Lower leg skin (tissue), 4 donors: ENCODE measurements around the gene ATP11C. TPM values are rescaled to one million over a fixed set of nuclear protein-coding genes. Genes with fewer than 3 reads are reported as not detected.

Experiments used
- DNase-seq, 2 donors: peaks; one replicate each; pipeline ENCODE4 v3.0.0-alpha.2; 2019; ENCODE audit warnings: low spot score in 2 of 2
- H3K4me3 ChIP-seq: fragments of 200-600 bp; sonication (generic); 2 replicates; pipeline ENCODE4 v1.5.1; 2017; ENCODE audit warnings: mild to moderate bottlenecking, low read depth; ENCODE audit not compliant: poor library complexity, severe bottlenecking
- POLR2A ChIP-seq, 2 donors: fragments of 450-650 bp; IDR thresholded peaks; one replicate each; pipeline ENCODE4 v1.6.1; 2016 to 2017; ENCODE audit warnings: antibody characterized with exemption in 2 of 2, mild to moderate bottlenecking in 1 of 2, moderate library complexity in 1 of 2
- WGBS, 2 donors: methylation state at CpG; one replicate each; pipeline ENCODE4 v1.1.5; 2018; 5-methylcytosine and 5-hydroxymethylcytosine counted together
- intact Hi-C: fragments of 100-400 bp; cut with DNase I; formaldehyde crosslinking; loops from one replicate; pipeline ENCODE4 v1.15.0; 2023; ENCODE audit warnings: low total_unique reads
- total RNA-seq, 4 donors: library from RNA; depleted of rRNA; stranded (reverse); fragments of >200 nt; gene quantifications; one replicate each; pipeline ENCODE4 v1.1.0, GENCODE V29; 2016
- TF ChIP-seq, protein P1 (sequence below), 3 donors: fragments of 450-650 bp; IDR thresholded peaks; one replicate each; pipeline ENCODE4 v1.5.1; 2016; ENCODE audit warnings: antibody characterized with exemption in 3 of 3, mild to moderate bottlenecking in 3 of 3, moderate library complexity in 2 of 3

ATP11C gene
- total RNA-seq, 4 donors from 2014 or later = 9.4 to 17.0 (median 13.5) TPM

DNA sequence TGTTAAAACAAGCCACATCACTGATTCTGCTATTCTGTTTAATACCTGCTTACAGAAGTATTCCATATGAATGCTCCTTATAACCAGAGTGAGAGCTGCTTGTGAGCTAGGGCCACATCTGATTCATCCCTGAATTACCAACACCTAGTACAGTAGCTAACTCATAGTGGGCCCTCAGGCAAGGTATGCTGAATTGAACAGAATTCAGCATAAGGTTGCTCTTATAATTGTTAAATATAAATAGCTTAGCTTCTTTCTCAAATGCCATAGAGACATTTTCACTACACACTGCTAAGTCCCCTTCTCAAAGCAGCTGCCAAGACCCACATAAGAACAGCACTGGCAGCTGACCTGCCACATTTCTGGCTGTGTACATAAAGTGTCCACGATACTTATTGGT lies 197.9 kb downstream of the ATP11C start:
- WGBS, 2 donors = 90 to 100% methylated on average over 1 of the region's 1 CpG
- no peak overlapping the region for H3K4me3 ChIP-seq
- DNase-seq = no peak
- no peak for TF ChIP-seq POLR2A (IDR thresholded peaks at IDR 0.05)
- TF ChIP-seq, protein P1, sequence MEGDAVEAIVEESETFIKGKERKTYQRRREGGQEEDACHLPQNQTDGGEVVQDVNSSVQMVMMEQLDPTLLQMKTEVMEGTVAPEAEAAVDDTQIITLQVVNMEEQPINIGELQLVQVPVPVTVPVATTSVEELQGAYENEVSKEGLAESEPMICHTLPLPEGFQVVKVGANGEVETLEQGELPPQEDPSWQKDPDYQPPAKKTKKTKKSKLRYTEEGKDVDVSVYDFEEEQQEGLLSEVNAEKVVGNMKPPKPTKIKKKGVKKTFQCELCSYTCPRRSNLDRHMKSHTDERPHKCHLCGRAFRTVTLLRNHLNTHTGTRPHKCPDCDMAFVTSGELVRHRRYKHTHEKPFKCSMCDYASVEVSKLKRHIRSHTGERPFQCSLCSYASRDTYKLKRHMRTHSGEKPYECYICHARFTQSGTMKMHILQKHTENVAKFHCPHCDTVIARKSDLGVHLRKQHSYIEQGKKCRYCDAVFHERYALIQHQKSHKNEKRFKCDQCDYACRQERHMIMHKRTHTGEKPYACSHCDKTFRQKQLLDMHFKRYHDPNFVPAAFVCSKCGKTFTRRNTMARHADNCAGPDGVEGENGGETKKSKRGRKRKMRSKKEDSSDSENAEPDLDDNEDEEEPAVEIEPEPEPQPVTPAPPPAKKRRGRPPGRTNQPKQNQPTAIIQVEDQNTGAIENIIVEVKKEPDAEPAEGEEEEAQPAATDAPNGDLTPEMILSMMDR (IDR thresholded peaks at IDR 0.05) = no peak
- intact Hi-C loops = no loop called here

DNA sequence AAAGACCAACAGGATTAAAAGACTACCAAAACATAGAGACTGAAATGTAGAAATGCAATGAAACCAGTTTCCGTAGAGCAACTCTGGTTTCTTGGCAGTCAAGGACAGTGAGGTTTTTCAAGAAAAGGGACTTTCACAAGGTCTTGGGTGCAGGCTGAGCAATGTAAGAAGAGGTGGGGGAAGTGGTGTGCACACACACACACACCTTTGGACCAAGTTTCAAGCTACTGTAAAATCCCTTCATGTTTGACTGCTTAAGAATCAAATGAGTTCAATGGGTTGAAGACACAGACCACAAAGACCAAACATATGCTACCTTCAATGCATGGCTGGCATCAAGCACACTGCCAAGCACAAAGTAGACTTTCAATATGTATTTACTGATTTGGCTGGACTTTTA lies 207.1 kb downstream of the ATP11C start:
- TF ChIP-seq POLR2A (IDR thresholded peaks at IDR 0.05) = no peak
- TF ChIP-seq, protein P1 (IDR thresholded peaks at IDR 0.05) = no peak
- no peak overlapping the region for H3K4me3 ChIP-seq
- intact Hi-C loops = no loop called here
- no peak for DNase-seq
- 90 to 100% methylated on average over 1 of the region's 1 CpG for WGBS, 2 donors

DNA sequence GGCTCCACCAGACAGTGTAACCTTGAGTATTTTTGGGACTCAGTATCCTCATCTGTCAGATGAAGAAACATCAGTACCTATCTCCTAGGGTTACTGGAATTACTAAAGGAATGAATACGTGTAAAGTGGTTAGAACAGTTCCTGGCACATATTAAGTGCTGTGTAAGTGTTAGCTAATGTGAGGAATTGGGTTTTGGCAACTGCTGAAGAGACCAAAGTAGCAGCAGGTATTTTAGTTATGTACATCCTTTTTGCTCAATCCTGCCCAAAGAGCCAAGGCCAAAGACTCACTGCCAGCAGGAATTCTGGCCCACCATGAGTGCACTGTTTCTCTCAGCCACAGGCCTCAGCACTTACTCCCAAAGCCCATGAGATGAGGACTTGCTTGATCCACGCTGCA lies 208.2 kb downstream of the ATP11C start:
- TF ChIP-seq POLR2A (IDR thresholded peaks at IDR 0.05) = no peak
- TF ChIP-seq, protein P1 (IDR thresholded peaks at IDR 0.05) = no peak
- no peak overlapping the region for H3K4me3 ChIP-seq
- intact Hi-C loops = no loop called here
- 74 to 85% methylated on average over 2 of the region's 2 CpGs for WGBS, 2 donors
- DNase-seq = no peak

DNA sequence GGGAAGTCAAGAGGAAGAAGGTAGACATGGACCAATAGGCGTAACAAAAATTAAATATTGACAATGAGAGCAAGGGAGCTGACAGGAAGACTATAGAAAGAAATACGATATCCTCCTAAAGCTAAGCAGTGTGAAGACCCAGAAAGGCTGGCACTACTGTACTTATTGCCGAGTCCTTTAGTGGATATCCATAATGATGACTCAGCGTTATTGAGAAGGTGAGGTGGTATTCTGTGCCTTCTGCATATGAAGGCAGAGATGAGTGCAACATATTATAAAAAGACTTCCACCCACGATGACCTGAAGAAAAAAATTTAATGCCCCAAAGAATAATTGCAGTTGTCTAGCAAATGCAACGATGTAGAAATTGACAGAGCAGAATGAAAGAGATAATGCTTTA lies 211.9 kb downstream of the ATP11C start:
- WGBS, 2 donors = 85 to 89% methylated on average over 6 of the region's 6 CpGs
- intact Hi-C loops = no loop called here
- no peak for DNase-seq
- TF ChIP-seq POLR2A (IDR thresholded peaks at IDR 0.05) = no peak
- TF ChIP-seq, protein P1 (IDR thresholded peaks at IDR 0.05) = no peak
- H3K4me3 ChIP-seq = no peak overlapping the region

DNA sequence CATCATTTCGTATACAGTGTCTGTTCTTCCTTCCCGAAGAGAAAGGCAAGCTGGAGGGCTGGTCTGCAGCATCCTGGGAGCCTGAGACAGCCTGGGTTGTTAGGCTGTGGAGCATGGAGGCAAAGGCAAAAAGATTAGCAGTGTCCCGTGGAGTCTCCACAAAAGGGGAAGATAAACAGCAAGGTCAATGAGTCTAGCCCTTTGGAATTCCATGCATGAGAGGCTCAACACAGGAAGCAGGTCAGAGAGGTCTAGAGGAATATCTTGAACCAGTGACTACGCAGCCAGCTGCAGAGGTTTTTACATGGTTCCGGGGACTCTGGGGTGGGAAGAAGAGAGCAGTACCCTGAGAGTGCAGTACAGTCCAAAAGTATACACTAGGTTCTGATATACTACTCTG lies 212.7 kb downstream of the ATP11C start:
- TF ChIP-seq, protein P1 (IDR thresholded peaks at IDR 0.05) = no peak
- TF ChIP-seq POLR2A (IDR thresholded peaks at IDR 0.05) = no peak
- WGBS, 2 donors = 57 to 70% methylated on average over 5 of the region's 5 CpGs
- DNase-seq = no peak
- no peak overlapping the region for H3K4me3 ChIP-seq
- intact Hi-C loops = no loop called here

DNA sequence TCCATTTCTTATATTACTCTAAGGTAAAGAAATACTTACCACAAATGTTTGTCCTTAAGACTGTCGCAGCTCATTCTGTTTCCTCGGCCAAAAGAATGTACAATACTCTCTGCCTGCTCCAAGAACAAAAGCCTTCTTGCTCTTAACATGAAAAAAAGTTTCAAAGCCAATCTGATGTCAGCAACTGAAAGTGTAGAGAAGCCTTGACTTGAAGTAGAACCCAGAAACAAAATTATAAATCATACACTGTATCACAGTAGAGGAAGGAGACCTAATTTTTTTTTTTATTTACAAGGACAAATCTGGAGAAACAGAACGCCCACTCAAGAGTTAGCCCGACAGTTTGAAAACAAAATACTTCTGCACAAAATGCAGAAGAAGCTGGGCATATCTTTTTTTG lies 224.8 kb downstream of the ATP11C start, which contains the start of gene MCF2:
MCF2 (minus strand) TSS at position 101 of the 400 bp plus-strand sequence. CDS start 56,423 bp downstream, outside the sequence.
- TF ChIP-seq POLR2A (IDR thresholded peaks at IDR 0.05) = no peak
- TF ChIP-seq, protein P1 (IDR thresholded peaks at IDR 0.05) = no peak
- intact Hi-C loops = no loop called here
- H3K4me3 ChIP-seq = no peak within 1 kb of the TSS
- 67 to 85% methylated on average over 4 of the region's 4 CpGs for WGBS, 2 donors
- no peak for DNase-seq
